Aorta (tissue), 5 donors: ENCODE measurements around the gene HOXC10. TPM values are rescaled to one million over a fixed set of nuclear protein-coding genes. Genes with fewer than 3 reads are reported as not detected.

Source experiments
- ATAC-seq: fragments of 200-7000 bp; cut with Tn5 transposase; one replicate; pipeline ENCODE4 v1.9.1; 2022; ENCODE audit warnings: moderate library complexity; ENCODE audit not compliant: low FRiP score
- DNase-seq, 2 donors: peaks; one replicate each; pipeline ENCODE4 v3.0.0-alpha.2; 2020
- H3K27ac ChIP-seq, 2 donors: one replicate each; pipeline ENCODE4 v1.5.1; 2013; ENCODE audit warnings: low read length in 2 of 2, mild to moderate bottlenecking in 2 of 2, moderate library complexity in 2 of 2, control low read depth in 1 of 2, inconsistent platforms in 1 of 2, low read depth in 1 of 2
- H3K27me3 ChIP-seq, 2 donors: one replicate each; pipeline ENCODE4 v1.6.1; 2013; ENCODE audit warnings: control low read depth in 1 of 2, low read length in 1 of 2, mild to moderate bottlenecking in 1 of 2, moderate library complexity in 1 of 2; ENCODE audit not compliant: insufficient read depth in 2 of 2, control insufficient read depth in 1 of 2
- H3K36me3 ChIP-seq, 2 donors: one replicate each; pipeline ENCODE4 v1.6.1; 2013; ENCODE audit warnings: control low read depth in 1 of 2, low read length in 1 of 2, mild to moderate bottlenecking in 1 of 2; ENCODE audit not compliant: insufficient read depth in 2 of 2, control insufficient read depth in 1 of 2
- H3K4me1 ChIP-seq, 2 donors: one replicate each; pipeline ENCODE4 v1.6.1; 2013; ENCODE audit warnings: low read length in 2 of 2, control low read depth in 1 of 2, mild to moderate bottlenecking in 1 of 2, moderate library complexity in 1 of 2; ENCODE audit not compliant: insufficient read depth in 2 of 2, control insufficient read depth in 1 of 2
- H3K4me3 ChIP-seq, 2 donors: one replicate each; pipeline ENCODE4 v1.5.1; 2013; ENCODE audit warnings: low read length in 2 of 2, control low read depth in 1 of 2, mild to moderate bottlenecking in 1 of 2
- H3K9me3 ChIP-seq: one replicate; pipeline ENCODE4 v1.6.1; 2013; ENCODE audit warnings: mild to moderate bottlenecking, low read length; ENCODE audit not compliant: control insufficient read depth
- WGBS, 2 donors: extraction: QIAGEN DNeasy Blood & Tissue Kit; methylation state at CpG; one replicate each; pipeline ENCODE4 v1.1.7; 2013; 5-methylcytosine and 5-hydroxymethylcytosine counted together
- intact Hi-C, 2 donors: fragments of 100-400 bp; cut with DNase I; formaldehyde crosslinking; loops; one replicate each; pipeline versions ENCODE4 v1.14.2 to v1.15.0; 2022
- polyA plus RNA-seq, 2 donors: library from polyadenylated mRNA; stranded (reverse); fragments of 200-250 nt; gene quantifications; one replicate each; pipeline ENCODE4 v1.2.3, GENCODE V29; 2013
- total RNA-seq, 2 donors: library from RNA; stranded (reverse); fragmentation: NEBNext Ultra II Directional; extraction: Animal tissue kit (Norgen Biotek cat#: 25700); gene quantifications; one replicate each; pipeline ENCODE4 v1.2.1, GENCODE V29; 2021
- donor health status: healthy with polysubstance abuse.
- donor health status: Bipolar disorder and iron deficiency.
- donor health status: DM: no; HTN: no; CAD: no.
- donor health status: DM: no; HTN: no; CAD: no.
- donor health status: DM: yes; HTN: yes; CAD: no.

The HOXC10 gene
- total and polyA plus RNA-seq, 4 donors: 1.6 to 32.0 (median 3.6) TPM; not detected in 1

- intact Hi-C loops: no loop called here
- H3K9me3 ChIP-seq: no peaks in the 10 kb centered on the region
- DNase-seq (no peak), ATAC-seq (no peak)
- no peak overlapping the region for H3K4me3 ChIP-seq
- H3K27me3 ChIP-seq: no peaks in the 10 kb centered on the region
- no peak overlapping the region for H3K27ac ChIP-seq
- no peaks in the 10 kb centered on the region for H3K4me1 ChIP-seq
- WGBS, 2 donors: 65 to 90% methylated on average over 7 of the region's 7 CpGs
- no peaks in the 10 kb centered on the region for H3K36me3 ChIP-seq
These were observed 40.8 kb downstream of the HOXC10 start for GRCh38 chr12:54025499-54026405.

- 59 to 75% methylated on average over 22 of the region's 22 CpGs for WGBS, 2 donors
- H3K36me3 ChIP-seq: no peaks in the 10 kb centered on the region
- no peak overlapping the region for H3K27ac ChIP-seq
- H3K4me3 ChIP-seq: no peak overlapping the region
- H3K4me1 ChIP-seq: no peaks in the 10 kb centered on the region
- H3K9me3 ChIP-seq: no peaks in the 10 kb centered on the region
- intact Hi-C loops: no loop called here
- DNase-seq (no peak), ATAC-seq (no peak)
- H3K27me3 ChIP-seq: no peaks in the 10 kb centered on the region
These were observed 41.9 kb downstream of the HOXC10 start for GRCh38 chr12:54026640-54027441.

GRCh38 chr12:54027442-54027786 is 42.5 kb downstream of the HOXC10 start:
- 72 to 84% methylated on average over 3 of the region's 3 CpGs for WGBS, 2 donors
- H3K27me3 ChIP-seq: no peaks in the 10 kb centered on the region

GRCh38 chr12:54028314-54029201 is 43.6 kb downstream of the HOXC10 start, which contains the start of gene HOXC6:
Gene HOXC6, plus strand, starts transcription at chr12:54028440. Its CDS starts 82 bp downstream, at chr12:54028522.
- DNase-seq (no peak), ATAC-seq (no peak)
- intact Hi-C loops: no loop called here
- H3K27ac ChIP-seq: no peak within 1 kb of the TSS
- WGBS, 2 donors: 18 to 23% methylated on average over 36 of the region's 36 CpGs
- no peaks in the 10 kb centered on the region for H3K9me3 ChIP-seq
- H3K36me3 ChIP-seq: no peaks in the 10 kb centered on the region
- H3K4me1 ChIP-seq: no peaks in the 10 kb centered on the region
- peaks cover 0 to 2% of the 10 kb centered on the region in 2 donors for H3K27me3 ChIP-seq
- H3K4me3 ChIP-seq: peak within 1 kb of the TSS; percentile 1

More at GRCh38 chr12:54027442-54027786, 42.5 kb downstream of the HOXC10 start:
- Histone ChIP-seq H3K4me1 (no peaks in the 10 kb centered on the region), H3K9me3 (no peaks in the 10 kb centered on the region), H3K27ac (no peak overlapping the region), H3K4me3 (no peak overlapping the region), H3K36me3 (no peaks in the 10 kb centered on the region)
- intact Hi-C loops: no loop called here
- no peak for DNase-seq
- ATAC-seq: no peak

GRCh38 chr12:54029529-54030441 is 44.8 kb downstream of the HOXC10 start:
- H3K27me3 ChIP-seq: peaks cover 0 to 2% of the 10 kb centered on the region in 2 donors
- no peaks in the 10 kb centered on the region for H3K4me1 ChIP-seq
- no peak for ATAC-seq
- H3K36me3 ChIP-seq: no peaks in the 10 kb centered on the region
- no peaks in the 10 kb centered on the region for H3K9me3 ChIP-seq
- H3K4me3 ChIP-seq: no peak overlapping the region
- intact Hi-C loops: loop anchor here in 1 of 2 donors (5.0 kb wide), 1 partner anchor 98 kb away; no protein-coding TSS in a partner anchor
- no peak for DNase-seq
- 49 to 61% methylated on average over 53 of the region's 53 CpGs for WGBS, 2 donors
- no peak overlapping the region for H3K27ac ChIP-seq

- intact Hi-C loops: loop anchor here in 1 of 2 donors (5.0 kb wide), 1 partner anchor 97 kb away; no protein-coding TSS in a partner anchor
- no peak overlapping the region for H3K4me3 ChIP-seq
- ATAC-seq: no peak
- no peaks in the 10 kb centered on the region for H3K4me1 ChIP-seq
- DNase-seq: no peak
- no peak overlapping the region for H3K27ac ChIP-seq
- WGBS, 2 donors: 82 to 93% methylated on average over 7 of the region's 7 CpGs
- peaks cover 0 to 2% of the 10 kb centered on the region in 2 donors for H3K27me3 ChIP-seq
- no peaks in the 10 kb centered on the region for H3K36me3 ChIP-seq
- no peaks in the 10 kb centered on the region for H3K9me3 ChIP-seq
These were observed 45.5 kb downstream of the HOXC10 start for GRCh38 chr12:54030442-54030801.

- no peak overlapping the region for H3K27ac ChIP-seq
- no peaks in the 10 kb centered on the region for H3K4me1 ChIP-seq
- WGBS, 2 donors: 60 to 78% methylated on average over 44 to 46 of the region's 46 CpGs
- no peaks in the 10 kb centered on the region for H3K36me3 ChIP-seq
- no peak for DNase-seq
- no peak overlapping the region for H3K4me3 ChIP-seq
- intact Hi-C loops: loop anchor here in 1 of 2 donors (5.0 kb wide), 1 partner anchor 96 kb away; no protein-coding TSS in a partner anchor
- peaks cover 0 to 2% of the 10 kb centered on the region in 2 donors for H3K27me3 ChIP-seq
- peak; percentile 23 for ATAC-seq
- no peaks in the 10 kb centered on the region for H3K9me3 ChIP-seq
These were observed 46.0 kb downstream of the HOXC10 start for GRCh38 chr12:54030889-54031471.
